MM.1S (cell line): Measurements from ENCODE around the gene PRKCE.

Source experiments
- CTCF ChIP-seq: fragments of 300-600 bp; sonication (generic); IDR thresholded peaks from 2 replicates; pipeline ENCODE4 v1.5.1; 2016; ENCODE audit warnings: antibody characterized with exemption, low read length, mixed read lengths
- EZH2phosphoT487 ChIP-seq: fragments of 300-600 bp; sonication (generic); IDR thresholded peaks from 2 replicates; pipeline ENCODE4 v1.6.1; 2018; ENCODE audit warnings: antibody characterized with exemption, low read length

- TF ChIP-seq CTCF (no peak), EZH2phosphoT487 (no peak)
These were observed 278.4 kb downstream of the PRKCE start for GRCh38 chr2:45929674-45930395.
